ENCODE results near the gene CRACR2B.

CRACR2B gene

DNA sequence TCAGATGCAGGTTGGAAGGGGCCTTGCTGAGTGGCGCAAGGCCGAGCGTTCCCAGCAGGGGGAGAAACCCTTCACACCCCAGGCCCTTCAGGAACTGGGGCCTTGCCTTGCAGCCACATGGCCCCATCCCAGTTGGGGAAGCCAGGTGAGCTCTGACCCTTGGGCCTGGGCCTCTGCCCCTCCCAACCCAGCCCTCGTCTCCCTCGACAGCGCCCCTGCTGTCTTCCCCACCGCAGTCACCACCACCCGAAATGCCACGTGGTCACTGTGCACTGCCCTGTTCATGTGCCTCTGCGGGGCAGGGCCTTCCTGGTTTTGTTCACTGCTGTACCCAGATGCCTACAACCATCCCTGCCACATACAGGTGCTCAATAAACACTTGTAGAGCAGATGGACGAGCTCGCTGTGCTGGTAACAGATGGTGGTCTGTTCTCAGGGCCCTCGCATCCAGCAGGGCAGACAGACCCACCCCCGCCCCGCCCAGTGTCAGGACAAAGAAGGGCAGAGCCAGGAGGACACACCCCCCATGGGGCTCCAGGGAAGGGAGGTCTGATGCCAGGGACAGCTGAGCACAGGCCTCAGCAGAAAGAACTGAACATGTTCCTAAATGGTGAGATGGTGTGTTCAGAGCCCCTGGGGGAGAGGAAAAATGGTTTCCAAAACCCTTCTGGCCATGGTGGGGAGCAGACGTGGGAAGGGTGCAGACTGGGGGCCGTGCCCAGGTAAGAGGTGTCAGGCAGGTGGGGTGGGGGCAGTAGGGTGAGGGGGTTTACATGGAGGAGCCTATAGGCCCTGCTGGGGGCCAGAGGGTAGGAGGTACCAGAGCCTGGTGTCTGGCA lies 10.9 kb downstream of the CRACR2B start:
- FAIRE-seq (no peak), DNase-seq (ENCODE audit: low spot score) (no peak)

DNA sequence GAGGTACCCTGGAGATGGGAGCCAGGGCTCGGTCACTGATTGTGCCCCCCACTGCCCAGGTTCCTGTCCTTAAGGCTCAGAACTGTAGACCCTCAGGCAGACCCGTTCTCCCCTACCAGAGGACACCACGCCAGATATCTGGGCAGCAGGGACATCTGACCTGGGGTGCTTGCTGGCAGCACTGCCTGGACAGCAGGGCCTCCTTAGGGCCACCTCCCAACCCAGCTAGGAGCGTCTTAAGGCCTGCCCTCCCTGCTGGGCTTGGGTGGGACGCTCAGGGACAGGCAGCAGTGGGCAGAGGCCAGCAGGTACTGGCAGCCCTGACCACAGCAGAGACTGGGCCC lies 11.5 kb downstream of the CRACR2B start:
- no peak for DNase-seq (ENCODE audit: low spot score)
- no peak for FAIRE-seq

DNA sequence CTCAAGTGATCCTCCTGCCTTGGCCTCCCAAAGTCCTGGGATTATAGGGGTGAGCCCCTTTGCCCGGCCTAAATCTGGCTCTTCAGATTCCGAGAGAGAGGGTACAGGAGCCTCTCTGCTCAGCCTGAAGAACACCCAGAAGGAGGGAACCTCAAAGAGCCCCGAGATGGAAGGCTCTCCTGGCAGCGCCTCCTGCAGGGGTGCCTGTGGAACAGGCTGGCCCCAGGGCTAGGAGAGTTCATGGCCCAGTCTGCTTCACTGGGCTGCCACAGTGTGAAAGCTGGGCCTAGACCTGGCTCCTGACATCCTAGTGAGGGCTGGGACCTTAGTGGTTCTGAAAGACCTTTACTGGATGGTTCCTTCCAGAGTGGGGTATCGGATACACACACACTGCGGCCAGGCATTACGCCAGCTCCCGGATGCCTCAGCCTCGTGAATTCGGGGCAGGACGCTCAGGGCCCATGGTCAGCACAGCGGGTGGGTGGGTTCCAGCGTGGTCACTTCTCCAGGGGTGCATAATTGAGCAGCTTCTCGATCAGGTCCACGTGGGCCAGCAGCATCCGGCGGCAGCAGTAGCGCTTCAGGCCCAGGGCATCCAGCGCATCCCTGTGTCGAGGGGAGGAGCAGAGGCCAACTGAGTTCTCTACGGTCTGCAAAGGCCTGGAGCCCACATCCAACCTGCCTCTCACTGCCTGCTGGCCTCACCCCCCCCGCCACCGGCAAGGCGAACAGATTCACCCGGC lies 12.3 kb downstream of the CRACR2B start:
- no peak for FAIRE-seq
- DNase-seq (ENCODE audit: low spot score) = no peak

- DNase-seq (ENCODE audit: low spot score) = no peak
- no peak for FAIRE-seq
These were observed 14.3 kb downstream of the CRACR2B start for GRCh38 chr11:841981-842369.

DNA sequence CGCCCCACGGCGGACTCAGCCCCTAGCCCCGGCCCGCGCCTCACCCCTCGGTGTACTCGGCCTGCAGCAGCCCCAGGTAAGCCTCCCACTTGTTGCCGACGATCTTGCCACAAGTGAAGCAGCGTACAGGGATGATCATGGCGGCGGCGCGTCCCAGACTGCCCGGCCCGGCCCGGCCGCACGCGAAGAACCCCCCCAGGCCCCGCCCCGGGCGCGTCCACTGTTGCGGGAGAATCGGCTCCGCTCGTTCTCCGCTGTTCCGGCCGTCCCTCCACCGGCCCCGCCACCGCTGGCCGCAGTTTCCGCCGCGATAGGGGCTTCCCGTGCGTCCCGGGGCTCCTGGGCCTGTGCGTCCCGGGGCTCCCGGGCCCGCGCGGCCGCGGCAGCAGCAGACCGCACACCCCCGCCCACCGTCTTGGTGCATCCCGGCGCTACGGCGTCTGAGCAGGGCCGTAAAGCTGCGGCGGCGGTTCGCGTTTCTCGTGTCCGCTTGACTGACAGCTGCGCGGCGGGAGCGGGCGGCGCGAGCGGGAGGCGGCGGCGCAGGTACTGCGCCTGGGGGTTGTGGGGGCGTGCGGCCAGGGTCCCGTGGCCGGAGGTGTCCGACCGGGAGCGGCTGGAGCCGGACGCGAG lies 14.8 kb downstream of the CRACR2B start, which contains the start of the genes POLR2L and TSPAN4:
Gene POLR2L (minus strand): TSS at position 160 of the 633 bp plus-strand sequence. CDS start 21 bp downstream, at position 139.
Gene TSPAN4 (plus strand): TSS at position 483 of the 633 bp plus-strand sequence. CDS start 7,453 bp downstream, outside the sequence.
- no peak for FAIRE-seq
- DNase-seq (ENCODE audit: low spot score) = peak; percentile 74

DNA sequence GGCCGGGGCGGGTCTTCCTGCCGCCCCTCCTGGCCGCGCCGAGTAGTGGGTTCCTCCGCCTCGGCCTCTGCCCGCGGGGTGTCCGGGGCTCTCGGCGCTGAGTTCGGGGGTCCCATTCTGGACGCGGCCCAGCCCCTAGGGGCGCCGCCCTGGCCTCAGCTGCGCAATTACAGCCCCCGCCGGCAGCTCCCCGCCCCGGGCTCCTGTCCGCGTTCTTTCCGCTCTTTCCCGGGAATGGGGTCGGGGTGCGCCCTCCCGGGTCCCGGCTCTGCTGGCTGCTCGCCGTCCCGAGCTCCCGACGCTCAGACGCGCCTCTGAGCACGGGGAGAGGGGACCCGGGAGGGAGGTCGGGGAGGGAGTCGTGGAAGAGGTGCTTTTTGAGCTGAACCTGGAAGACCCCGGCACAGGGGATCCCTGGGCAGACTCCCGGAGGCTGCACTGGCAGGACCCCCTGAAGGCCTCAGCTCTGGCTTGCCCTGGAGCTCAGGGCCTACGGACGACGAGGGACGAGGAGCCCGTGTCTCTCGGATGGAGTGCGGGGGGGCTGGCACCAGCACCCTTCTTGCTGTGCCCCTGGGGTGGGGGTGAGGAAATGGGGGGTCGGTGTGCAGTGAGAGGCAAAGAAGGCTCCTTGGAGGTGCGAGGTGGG lies 15.5 kb downstream of the CRACR2B start:
- no peak for DNase-seq (ENCODE audit: low spot score)
- FAIRE-seq = no peak

DNA sequence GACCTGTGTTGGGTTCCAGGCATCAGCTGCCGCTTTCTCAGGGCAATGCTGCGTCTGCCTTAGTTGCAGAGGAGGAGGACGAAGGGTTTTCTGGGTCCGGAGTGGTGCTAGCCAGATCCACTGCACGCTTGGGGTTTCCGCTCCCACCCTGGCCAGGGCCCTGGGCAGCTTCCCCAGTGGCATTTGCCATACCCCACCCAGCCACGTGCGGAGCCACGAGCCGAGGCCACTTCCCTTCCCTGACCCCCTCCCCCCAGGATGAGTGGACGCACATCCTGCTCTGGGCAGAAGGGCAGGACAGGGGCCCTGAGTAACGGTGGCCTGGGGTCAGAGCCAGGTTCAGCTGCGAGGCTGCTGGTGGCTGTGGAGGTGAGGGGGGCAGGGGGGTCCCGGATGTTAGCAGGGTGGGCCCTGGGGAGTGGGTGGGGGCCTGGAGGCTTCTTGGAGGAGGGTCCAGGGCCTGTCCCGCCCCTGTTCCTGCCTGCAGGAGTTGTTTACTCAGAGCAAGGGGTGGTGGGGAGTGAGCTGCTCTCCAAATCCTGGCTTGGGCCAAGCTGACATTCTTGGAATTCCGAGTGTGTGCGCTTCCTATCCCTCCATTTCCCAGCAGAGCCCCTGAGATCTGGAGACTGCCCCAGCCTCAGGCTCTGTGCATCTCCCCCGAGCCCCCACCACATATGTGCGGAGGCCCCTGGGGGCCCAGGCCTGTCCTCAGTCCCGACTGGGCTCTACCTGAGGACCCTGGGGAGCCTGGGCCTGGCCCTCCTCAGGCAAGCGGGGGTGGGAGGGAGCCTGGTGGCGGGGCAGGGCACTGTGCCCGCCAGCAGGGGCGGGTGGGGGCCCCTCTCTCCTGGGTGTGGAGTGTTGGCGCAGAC lies 16.3 kb downstream of the CRACR2B start:
- peak; percentile 76 for DNase-seq (ENCODE audit: low spot score)
- peak; percentile 71 for FAIRE-seq

DNA sequence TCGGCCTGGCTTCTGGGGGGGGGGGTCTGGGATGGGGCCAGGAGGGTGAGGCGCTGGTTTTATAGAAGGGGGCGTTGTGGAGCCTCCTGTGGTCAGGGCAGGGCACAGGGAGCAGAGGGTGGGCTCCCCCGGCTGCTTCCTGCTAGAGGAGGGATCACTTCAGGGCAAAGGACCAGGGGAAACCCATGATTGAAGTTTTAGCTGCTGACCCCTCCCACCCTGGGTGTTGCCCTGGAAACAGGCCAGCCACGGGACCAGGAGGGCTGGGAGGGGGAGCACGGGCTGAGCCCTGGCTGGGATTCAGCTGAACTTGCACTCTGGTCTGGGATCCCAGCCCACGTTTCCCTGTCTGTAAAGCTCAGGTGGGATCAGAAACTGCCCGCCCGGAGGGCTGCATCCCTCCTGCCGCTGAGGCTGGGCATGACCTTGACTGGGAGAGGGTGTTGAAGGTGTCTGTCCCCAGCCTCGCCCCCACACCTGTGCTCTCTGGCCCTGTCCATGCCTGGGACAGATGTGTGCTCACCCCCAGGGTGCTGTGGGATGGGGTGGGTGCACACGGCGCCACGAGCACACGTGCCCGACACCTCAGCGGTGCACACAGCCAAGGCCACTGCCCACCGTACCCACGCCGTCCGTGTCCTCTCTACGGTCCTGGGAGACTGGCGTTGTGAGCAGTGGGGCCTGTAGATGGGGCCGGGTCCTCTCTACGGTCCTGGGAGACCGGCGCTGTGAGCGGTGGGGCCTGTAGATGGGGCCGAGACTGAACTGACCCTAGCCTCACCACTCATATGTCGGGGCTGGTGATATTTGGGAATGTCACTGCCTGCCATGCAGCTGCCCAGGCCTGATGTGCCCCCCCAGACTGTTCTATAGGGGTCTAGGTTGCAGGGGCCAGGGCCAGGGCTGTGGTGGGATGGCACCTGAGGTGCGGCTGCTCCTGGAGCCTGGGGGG lies 17.2 kb downstream of the CRACR2B start:
- FAIRE-seq = peak; percentile 17
- peak; percentile 78 for DNase-seq (ENCODE audit: low spot score)

GRCh38 chr11:845872-846495 lies 18.3 kb downstream of the CRACR2B start:
- no peak for FAIRE-seq
- no peak for DNase-seq (ENCODE audit: low spot score)

DNA sequence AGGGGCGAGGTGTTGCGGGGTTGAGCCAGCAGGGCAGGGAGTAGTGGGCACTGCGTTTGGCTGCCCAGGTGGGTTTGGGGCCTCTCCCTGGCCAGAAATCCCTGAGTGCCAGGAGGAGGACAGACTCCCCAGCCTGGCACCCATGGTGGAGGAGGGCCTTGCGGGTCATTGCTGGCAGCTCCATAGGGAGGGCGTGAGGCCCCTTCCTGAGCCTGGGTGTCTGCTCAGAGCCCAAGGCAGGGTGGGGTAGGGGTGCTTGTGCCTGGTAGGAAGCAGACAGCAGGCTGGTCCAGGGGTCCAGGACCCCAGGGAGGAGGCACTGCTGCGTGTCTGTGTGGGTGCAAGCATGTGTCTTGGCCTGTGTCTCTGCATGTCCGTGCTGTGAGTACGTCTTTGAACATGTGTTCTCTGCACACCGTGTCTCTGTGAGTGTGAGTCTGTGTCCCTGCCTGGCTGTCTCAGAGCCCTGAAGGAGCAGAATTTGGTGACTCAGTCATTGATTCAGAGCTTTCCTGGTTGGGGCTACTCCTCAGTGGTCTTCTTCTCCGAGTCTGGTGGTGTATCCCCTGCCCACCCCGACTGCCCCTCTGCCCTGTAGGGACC lies 18.9 kb downstream of the CRACR2B start:
- DNase-seq (ENCODE audit: low spot score) = no peak
- no peak for FAIRE-seq

- DNase-seq (ENCODE audit: low spot score) = no peak
- FAIRE-seq = no peak
These were observed 20.2 kb downstream of the CRACR2B start for GRCh38 chr11:847876-848275.

DNA sequence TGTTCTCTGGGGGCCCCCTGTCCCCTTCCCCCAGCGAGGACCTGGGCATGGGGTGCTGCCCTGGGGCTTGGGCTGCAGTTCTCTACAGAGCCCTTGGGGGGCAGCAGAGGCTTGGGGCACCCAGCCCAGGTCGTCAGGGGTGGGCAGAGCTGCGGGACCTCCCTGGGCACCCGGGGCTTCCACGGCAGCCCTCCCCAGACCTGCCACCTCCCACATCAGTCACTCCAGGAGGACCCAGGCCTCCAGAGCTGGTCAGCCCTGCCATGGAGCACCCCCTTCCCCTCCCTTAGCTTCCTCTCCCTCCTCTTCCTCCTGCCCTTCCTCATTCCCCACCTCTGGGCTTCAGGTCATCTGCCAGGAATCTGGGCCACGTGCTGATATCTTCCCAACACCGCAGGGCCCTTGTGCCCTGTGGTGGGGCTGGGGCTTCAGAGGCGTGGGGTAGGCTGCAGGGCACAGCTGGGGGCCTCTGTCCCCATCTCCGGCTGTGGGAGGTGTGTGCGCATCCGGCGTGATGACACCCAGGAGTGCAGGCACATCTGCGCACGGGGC lies 20.7 kb downstream of the CRACR2B start:
- no peak for FAIRE-seq
- DNase-seq (ENCODE audit: low spot score) = peak; percentile 27

DNA sequence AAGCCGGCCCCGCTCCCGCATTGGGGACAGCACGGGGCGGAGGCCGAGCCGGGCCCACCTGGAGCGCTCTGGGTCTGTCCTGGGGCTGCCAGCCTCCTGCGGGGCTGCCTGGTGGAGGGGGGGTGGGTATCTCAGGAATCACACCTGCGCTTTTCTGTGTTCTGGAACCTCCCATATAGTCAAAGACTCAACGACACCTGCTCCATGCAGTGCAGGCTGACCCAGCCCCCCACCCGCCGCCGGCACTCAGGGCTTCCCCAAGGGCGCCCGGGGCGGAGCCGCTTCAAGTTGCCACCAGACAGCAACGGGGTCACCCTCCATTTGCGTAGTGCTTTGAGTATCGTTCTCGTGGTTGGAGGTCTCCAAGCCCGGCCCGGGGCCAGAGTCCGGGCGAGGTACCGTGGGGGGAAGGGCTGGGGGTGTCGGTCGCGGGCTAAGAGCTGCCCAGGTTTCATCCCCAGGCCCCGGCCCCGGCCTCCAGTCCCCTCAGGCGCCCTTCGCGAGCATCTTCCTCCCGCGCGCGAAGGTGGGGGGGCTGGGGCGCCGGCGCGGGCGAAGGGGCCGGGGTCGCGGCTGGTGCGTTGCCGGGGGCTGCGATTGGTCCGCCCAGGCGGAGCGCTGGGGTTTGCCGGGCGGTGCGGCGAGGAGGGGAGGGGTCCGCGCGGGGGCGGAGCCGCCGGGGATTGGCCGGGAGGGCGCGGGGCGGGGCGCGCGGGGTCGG lies 21.5 kb downstream of the CRACR2B start:
- DNase-seq (ENCODE audit: low spot score) (no peak), FAIRE-seq (no peak)

DNA sequence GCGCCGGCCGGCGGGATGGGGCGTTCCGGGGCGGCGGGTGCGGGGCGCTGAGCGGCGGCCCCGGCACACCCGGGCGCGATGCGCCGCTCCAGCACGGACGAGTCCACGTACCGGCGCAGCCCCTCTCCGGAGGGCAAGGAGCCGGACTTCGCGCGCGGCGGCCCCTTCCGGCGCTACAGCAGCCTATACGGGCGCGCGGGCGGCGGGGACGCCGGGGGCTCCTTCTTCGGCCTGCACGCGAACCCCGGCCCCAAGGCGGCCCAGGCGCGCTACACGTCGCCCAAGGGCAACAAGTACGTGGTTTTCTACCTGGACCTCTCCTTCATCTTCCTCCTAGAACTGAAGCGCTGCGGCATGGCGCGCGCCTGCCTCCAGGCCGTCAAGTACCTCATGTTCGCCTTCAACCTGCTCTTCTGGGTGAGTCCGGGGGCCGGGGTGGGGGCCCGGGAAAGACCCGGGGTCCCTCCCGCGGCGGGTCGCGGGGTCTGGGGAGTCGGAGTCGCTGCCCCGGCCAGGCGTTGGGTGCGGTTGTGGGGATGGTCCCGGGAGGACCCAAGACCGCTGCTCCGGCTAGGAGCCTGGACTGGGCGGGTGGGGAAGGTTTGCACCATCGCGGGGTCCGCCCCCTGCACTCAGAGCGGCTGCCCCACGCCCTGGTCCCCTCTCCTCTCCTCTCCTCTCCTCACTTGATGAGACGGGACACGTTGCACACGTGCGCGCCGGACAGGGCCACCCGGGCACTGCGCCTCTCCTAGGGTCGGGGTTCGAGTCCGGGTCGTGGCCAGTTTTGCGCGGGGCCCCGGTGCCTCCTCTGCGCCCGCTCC lies 22.4 kb downstream of the CRACR2B start:
- FAIRE-seq (no peak), DNase-seq (ENCODE audit: low spot score) (no peak)

- DNase-seq (ENCODE audit: low spot score) (no peak), FAIRE-seq (no peak)
These were observed 23.4 kb downstream of the CRACR2B start for GRCh38 chr11:850775-851763.
